PC-9 (cell line): ENCODE data around the gene ANO4.

Source experiments
- CTCF ChIP-seq: fragments of 200-600 bp; sonication (generic); conservative IDR thresholded peaks from 2 replicates; pipeline ENCODE4 v1.6.1; 2017; ENCODE audit warnings: mixed run types, antibody characterized with exemption, mild to moderate bottlenecking, moderate library complexity
- EZH2 ChIP-seq: fragments of 200-600 bp; sonication (generic); IDR thresholded peaks from 2 replicates; pipeline ENCODE4 v1.8.0; 2017; ENCODE audit warnings: antibody characterized with exemption, low read depth

- TF ChIP-seq CTCF: no peak
- TF ChIP-seq EZH2: no peak
These were observed 62.8 kb downstream of the ANO4 start for GRCh38 chr12:100857418-100857817.
